Stimulated activated CD4-positive, alpha-beta T cell treated with anti-CD3 and anti-CD28 coated beads, Interleukin-12 subunit alpha, Interleukin-12 subunit beta, amount 100 ng/mL, for 24 hours (primary cell): ENCODE results near the gene TLE3.

Experiments used
- DNase-seq, 2 experiments: peaks; one replicate each; pipeline ENCODE4 v3.0.0-alpha.2; 2020; ENCODE audit warnings: low read depth in 2 of 2

TLE3 gene

GRCh38 chr15:70031261-70031660, 66.5 kb downstream of the TLE3 start:
- DNase-seq: no peak

- DNase-seq: no peak
Measured at GRCh38 chr15:70030851-70031250, 66.9 kb downstream of the TLE3 start.

GRCh38 chr15:70029297-70029701, 68.4 kb downstream of the TLE3 start:
- DNase-seq: no peak

GRCh38 chr15:70027518-70027917, 70.2 kb downstream of the TLE3 start:
- DNase-seq: no peak

- DNase-seq: no peak
Measured at GRCh38 chr15:70026991-70027390, 70.7 kb downstream of the TLE3 start.

- DNase-seq: no peak
Measured at GRCh38 chr15:70025413-70026296, 72.1 kb downstream of the TLE3 start.

- DNase-seq: no peak
Measured at GRCh38 chr15:70024521-70024920, 73.2 kb downstream of the TLE3 start.

GRCh38 chr15:70023769-70024491, 73.8 kb downstream of the TLE3 start:
- no peak for DNase-seq

GRCh38 chr15:70023064-70023768, 74.5 kb downstream of the TLE3 start:
- DNase-seq: peak in 1 of 2 experiments; percentile 3

GRCh38 chr15:70020229-70020628, 77.5 kb downstream of the TLE3 start:
- no peak for DNase-seq

GRCh38 chr15:70018646-70019600, 78.8 kb downstream of the TLE3 start:
- no peak for DNase-seq

- DNase-seq: no peak
Measured at GRCh38 chr15:70017801-70018200, 79.9 kb downstream of the TLE3 start.

- no peak for DNase-seq
Measured at GRCh38 chr15:70017025-70017424, 80.7 kb downstream of the TLE3 start.

- DNase-seq: no peak
Measured at GRCh38 chr15:70016511-70016994, 81.2 kb downstream of the TLE3 start.

- DNase-seq: no peak
Measured at GRCh38 chr15:70014860-70015490, 82.7 kb downstream of the TLE3 start.

- DNase-seq: no peak
Measured at GRCh38 chr15:70014331-70014730, 83.4 kb downstream of the TLE3 start.

- no peak for DNase-seq
Measured at GRCh38 chr15:70013656-70014313, 83.9 kb downstream of the TLE3 start.

- no peak for DNase-seq
Measured at GRCh38 chr15:70012895-70013294, 84.8 kb downstream of the TLE3 start.

- DNase-seq: no peak
Measured at GRCh38 chr15:70008697-70009290, 88.9 kb downstream of the TLE3 start.
